Stimulated activated CD4-positive, alpha-beta T cell treated with anti-CD3 and anti-CD28 coated beads, Interleukin-2, amount 100 ng/mL, for 24 hours (primary cell): ENCODE results near the gene ADAM19.

Experiments
- DNase-seq, 2 donors: peaks; one replicate each; pipeline ENCODE4 v3.0.0-alpha.2; 2020

ADAM19 gene

GRCh38 chr5:157575381-157576020, at the start of gene ADAM19:
Gene ADAM19 (minus strand): TSS chr5:157575775. CDS start chr5:157575696, 79 bp downstream.
- peak; percentile 47 to 66 for DNase-seq

DNA sequence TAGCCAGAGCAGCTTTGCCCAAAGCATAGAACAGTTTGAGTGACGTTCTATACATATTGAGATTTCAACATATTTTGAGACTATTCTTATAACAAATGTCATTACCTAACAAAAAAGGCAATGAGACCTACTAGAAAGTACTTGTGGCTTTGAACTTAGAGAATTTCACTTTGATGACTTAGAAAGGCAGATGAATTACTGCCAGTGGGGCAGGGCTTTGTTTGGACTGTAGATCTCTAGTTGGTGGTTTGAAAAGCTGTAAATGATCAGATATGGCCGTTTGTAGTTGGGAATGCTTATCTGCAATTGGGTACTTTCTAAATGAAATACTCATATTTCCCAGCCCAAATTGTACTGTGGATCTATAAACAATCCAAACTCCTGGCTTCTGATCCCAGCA, 48.6 kb upstream of the ADAM19 start:
- no peak for DNase-seq

DNA sequence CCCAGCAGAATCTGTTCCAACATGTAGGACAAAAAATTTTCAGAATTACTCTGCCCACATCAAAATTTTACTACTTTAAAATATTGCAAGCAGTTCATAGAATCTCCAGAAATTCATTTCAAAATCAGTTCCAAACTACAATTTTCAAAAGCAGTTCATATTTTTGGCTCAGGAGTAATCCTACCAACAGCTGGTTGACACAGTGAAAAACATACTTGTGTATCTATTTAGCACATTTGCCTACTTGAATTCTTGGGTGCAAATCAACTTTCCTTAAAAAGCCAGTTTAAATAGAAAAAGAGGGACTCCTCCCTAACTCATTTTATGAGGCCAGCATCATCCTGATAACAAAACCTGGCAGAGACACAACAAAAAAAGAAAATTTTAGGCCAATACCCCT, 45.2 kb upstream of the ADAM19 start:
- no peak for DNase-seq

- no peak for DNase-seq
Observed at GRCh38 chr5:157618191-157618765, 42.7 kb upstream of the ADAM19 start.

DNA sequence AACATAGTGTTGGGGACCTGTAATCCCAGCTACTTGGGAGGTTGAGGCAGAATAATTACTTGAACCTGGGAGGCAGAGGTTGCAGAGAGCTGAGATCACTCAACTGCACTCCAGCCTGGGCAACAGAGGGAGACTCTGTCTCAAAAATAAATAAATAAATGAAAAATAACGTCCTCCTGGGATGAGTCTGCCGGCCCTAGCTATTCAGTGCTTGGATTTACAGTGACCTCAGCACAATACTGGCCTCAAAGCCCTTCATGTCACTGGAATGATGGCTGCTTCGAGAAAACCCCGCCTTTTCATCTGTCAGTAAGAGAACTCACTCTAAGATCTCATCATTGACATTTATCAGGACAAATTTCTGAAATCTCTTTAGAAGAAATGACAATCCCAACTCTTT, 41.2 kb upstream of the ADAM19 start:
- no peak for DNase-seq

- DNase-seq = no peak
Observed at GRCh38 chr5:157613385-157614245, 38.0 kb upstream of the ADAM19 start.

DNA sequence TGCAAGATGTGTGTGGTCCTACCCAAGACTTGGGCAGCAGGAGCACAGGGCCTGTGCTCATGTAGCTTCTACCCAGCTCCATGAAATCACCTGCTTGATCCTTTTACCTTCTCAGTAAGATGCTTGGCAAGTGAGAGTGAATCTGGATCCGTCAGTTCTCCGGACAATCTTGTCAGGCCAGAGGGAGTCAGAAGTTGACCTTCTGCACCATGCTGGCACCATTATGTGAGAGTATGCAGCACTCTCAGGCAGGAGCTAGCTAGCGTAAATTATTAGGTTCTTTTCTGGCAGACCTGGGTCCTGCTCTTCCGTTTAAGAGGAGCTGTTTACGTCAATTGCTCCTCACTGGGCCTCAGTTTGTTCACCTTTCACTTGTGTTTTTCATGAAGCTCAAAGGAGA, 37.0 kb upstream of the ADAM19 start:
- DNase-seq = no peak

- no peak for DNase-seq
Observed at GRCh38 chr5:157611571-157612476, 36.2 kb upstream of the ADAM19 start.

- no peak for DNase-seq
Observed at GRCh38 chr5:157610990-157611389, 35.4 kb upstream of the ADAM19 start.

- DNase-seq = no peak
Observed at GRCh38 chr5:157608972-157609565, 33.5 kb upstream of the ADAM19 start.

GRCh38 chr5:157607371-157608161, 32.0 kb upstream of the ADAM19 start:
- DNase-seq = peak; percentile 63 to 66

DNA sequence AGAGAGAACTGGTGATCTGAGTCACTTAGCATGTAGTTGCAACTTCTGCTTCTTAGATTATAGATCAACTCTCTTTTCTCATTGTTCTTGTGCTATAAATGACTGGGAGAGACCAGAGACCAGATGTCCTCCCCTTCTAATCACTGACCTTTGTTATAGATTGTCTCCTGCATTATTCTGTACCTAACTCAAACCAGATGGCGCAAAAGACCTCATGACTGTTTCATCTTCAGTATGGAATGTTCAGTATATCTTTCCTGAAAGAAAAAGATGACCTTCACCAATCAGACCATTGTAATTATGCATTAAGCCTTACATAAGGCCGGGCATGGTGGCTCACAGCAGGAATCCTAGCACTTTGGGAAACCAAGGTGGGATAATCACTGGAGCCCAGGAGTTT, 30.5 kb upstream of the ADAM19 start:
- no peak for DNase-seq

- DNase-seq = peak; percentile 58 to 69
Observed at GRCh38 chr5:157603333-157604190, 28.0 kb upstream of the ADAM19 start.

GRCh38 chr5:157602505-157602904, 26.9 kb upstream of the ADAM19 start:
- peak; percentile 43 to 57 for DNase-seq

DNA sequence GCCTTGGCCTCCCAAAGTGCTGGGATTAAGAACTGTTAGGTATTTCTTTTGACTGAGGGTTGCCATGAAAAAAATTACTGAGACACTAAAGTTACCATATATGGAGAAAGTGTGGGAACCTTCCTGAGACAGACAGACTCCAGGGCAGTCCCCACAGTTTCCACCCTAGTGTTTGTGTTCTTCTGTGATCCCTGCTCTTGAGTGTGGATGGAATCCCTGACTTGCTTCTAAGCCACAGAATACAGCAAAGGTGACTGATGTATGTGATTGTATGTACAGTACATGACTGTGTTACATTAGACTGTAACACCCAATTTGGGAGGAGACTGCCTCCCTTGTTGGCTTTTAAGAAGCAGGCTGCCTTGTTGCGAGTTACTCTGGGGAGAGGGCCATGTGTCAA, 24.7 kb upstream of the ADAM19 start:
- no peak for DNase-seq

GRCh38 chr5:157599565-157599964, 24.0 kb upstream of the ADAM19 start:
- no peak for DNase-seq

- no peak for DNase-seq
Observed at GRCh38 chr5:157598350-157598936, 22.9 kb upstream of the ADAM19 start.

- DNase-seq = no peak
Observed at GRCh38 chr5:157597277-157597676, 21.7 kb upstream of the ADAM19 start.

- DNase-seq = peak; percentile 43 to 57
Observed at GRCh38 chr5:157596487-157596886, 20.9 kb upstream of the ADAM19 start.
